GM19328 (cell line): ENCODE measurements around the gene LAPTM5.

Experiments used
- ATAC-seq: cut with Tn5 transposase; IDR thresholded peaks from one replicate; pipeline ENCODE4 v1.9.1; 2021; ENCODE audit warnings: mild to moderate bottlenecking, moderate library complexity; ENCODE audit not compliant: unreplicated experiment

LAPTM5 gene

DNA sequence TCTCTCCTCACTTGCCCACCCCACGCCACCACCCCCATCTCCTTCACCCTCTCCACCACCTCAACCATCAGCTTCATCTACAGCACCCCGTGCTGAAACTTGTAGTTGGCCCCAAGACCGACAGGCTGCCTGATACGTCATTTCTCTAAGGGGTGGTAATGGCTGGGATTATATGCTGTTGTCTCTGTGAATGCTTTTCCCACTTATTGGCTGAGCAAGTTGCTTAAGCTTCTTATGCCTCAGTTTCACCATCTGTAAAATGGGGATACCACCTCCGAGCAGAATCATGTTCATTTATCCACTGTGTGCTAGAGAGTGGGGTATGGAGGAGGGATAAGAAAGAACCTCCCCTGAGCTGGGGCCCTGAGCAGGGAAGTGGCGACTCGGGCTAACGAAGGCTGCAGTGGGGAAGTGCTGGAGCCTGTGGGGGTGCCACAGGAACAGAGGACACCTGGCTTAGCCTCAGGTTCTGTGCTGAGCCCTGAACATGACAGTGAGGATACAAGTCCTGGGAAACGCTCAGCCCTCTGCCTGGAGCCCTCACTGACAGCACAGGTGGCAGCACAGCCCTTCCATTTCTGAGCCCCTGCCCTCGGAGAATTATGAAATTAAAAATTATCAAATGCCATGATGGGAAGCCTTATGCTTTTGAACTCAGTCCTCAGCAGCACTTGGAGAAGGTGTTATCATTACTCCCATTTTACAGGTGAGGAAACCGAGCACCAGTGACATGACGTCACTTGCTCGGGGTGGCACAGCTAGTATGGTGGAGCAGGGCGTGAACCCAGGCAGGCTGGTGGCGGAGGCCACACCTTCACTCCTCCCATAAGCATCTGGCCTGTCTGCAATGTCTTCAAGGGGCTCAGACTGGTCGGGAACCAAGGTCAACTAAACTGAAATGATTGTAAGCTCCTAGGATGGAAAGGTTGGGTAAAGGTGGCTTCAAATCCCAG is 37.0 kb downstream of the LAPTM5 start:
- no peak for ATAC-seq

DNA sequence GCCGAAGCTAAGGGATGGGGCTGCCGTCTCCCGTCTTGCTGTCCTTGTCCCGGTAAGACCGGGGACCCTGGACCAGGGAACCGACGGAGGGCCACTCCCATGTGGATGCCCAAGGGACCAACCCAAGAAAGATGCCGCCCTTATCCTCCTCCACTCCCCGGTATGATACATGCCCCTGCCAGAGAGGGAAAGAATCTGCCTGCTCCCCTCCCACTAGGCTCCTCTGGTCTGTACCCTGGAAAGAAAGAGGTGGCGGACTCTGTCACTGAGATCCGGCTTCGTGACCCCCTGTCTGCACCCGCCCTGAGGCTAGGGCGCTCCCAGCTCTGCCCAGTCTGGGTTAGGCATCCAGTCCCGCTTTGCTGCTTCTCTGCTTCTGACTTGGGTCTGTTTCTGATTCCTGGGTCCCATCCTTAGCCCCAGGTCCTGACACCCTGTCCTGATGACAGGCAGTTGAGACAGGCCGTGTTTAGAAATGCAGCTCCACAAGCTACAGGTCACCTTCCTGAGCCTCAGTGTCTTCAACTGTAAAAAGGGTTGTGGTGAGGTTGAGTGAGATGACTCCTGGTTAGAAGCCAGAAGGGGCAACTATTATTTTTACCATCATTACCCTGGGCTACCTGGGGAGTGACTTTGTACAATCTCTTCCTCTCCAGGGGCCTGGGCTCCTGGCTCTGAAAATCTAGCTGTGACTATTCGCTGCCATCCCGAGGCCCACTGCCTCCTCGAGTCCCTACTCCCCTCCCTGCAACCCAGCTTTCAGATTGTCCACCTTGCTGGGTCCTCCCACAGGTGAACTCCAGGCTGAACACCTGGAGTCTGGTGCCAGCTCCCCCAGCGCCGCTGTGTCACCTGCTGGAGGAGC is 37.9 kb downstream of the LAPTM5 start:
- ATAC-seq: no peak

DNA sequence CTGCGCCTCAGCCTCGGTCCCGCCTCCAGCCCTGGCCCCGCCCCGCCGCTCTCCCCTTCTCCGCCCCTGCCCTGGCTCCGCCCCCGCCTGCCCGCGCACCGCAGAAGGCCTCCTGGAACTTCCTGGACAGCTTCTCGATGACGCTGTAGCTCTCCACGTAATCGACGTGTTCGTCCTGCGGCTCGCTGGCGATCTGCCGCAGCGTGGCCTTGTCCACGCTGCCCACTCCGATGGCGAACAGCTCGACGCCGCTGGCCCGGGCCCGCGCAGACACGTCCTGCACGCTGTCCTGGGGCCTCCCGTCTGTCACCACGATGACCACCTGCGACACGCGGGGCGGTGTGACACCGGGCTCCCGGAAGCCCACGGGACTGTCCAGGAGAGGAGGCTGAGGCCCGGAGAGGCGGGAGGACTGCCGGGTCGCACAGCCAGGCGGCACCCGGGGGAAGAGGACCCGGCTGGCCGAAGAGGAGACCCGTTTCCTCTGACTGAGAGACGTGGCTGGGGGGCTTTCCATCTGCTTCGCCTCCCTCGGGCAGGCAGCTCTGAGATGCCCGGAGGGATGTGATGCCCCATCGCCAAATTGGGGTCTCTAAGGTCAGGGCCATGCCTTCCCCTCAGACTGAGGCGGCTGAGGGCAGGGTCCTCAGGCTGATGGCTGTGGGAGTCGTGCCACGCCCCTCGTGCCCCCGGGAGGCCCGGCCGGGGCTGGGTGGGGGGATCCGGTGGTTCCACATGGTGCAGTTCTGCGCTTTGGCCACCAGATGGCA is 38.8 kb downstream of the LAPTM5 start:
- peak; percentile 61 for ATAC-seq

DNA sequence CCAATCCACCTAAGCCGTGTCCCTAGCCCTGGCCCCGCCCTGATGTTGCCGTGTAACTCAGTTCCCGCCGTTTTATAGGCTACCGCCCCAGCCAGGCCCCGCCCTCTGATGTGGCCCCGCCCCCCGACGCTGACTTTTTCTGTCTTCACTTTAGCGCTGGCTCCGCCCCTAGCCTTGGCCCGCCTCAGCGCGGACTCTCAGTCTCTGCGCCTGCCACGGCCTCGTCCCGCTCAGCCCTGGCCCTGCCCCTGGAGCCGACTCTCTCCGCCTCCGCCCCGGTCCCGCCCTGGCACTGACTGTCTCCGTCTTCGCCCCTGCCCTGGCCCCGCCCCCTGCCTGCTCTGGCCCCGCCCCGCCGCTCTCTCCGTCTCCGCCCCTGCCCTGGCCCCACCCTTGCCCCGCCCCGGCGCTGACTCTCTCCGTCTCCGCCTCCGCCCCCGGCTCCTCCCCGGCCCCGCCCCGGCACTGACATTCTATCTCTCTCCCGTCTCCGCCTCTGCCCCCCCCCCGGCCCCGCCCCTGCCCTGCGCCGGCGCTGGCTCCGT is 39.4 kb downstream of the LAPTM5 start:
- peak; percentile 81 for ATAC-seq

DNA sequence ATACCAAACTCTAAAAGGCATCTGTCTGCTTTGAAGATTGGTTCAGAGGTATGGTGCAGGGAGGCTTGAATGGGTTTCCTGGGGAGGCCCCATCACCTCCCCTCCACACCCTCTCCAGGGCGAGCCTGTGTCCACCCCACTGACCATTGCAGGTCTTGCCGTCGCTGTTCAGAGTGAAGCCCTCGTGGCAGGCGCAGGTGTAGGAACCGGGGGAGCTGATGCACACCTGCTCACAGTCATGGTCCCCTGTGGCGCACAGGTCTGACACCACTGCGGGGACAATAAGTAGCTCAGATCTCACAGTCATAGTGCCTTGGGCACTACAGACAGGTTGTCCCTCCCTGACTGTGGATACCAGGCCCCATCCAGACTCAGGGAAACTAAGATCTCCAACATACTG is 40.9 kb downstream of the LAPTM5 start:
- no peak for ATAC-seq

DNA sequence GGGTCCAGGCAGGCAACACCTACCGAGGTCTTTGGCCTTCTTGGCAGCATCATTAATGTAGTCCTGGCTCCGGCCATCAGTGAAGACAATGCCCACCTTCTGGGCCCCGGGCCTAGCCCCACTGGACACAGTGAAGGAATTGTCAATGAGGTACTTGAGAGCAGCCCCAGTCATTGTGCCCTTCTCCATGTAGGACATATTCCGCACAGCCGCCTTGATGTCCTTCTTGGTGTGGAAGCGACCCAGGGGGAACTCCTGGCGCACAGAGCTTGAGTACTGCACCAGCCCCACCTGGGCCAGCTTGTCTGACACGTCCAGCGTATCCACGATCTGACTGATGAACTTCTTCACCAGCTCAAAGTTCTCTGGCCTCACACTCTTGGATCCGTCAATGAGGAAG is 41.7 kb downstream of the LAPTM5 start:
- ATAC-seq: no peak

DNA sequence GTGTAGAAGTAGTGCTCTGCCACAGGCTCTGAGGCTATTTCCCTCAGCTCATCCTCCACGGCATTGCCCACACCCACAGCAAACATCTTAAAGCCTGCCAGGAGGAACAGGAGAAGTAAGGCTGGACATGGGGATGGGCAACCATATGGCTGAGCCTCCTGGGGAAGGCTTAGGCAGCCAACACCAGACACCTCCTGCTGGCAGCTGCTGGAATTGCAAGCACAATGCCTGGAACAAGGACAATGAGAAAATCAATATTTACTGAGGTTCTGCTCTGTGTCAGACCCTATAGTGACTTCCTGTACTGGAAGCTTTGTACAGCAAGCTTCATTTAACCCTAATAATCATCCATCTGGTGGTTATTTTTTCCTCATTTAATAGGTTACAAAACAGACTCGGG is 42.4 kb downstream of the LAPTM5 start:
- ATAC-seq: no peak

DNA sequence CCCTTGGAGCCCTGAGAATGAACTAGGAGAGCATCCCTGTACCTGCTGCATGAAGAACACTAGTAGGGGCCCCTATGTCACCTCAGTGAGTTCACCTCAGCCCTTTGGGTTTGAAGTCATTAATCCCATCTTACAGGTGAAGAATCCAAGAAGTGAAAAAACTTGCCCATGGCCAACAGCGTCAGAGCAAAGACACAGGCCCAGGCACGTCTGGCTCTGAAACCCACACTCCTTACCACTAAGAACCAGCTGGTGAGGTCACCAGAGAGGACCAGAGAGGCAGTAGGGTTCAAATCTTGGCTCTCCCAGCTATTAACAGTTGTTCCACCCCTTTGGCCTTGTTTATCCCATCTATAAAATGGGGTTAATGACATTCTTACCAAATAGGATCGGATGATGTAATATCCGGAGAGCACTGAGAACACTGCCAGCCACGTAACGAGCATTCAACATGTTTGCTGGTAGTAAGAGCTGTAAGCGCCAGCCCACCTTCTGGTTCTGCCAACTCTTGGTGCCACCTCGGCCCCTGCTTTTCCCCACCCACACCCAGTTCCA is 43.0 kb downstream of the LAPTM5 start:
- no peak for ATAC-seq

DNA sequence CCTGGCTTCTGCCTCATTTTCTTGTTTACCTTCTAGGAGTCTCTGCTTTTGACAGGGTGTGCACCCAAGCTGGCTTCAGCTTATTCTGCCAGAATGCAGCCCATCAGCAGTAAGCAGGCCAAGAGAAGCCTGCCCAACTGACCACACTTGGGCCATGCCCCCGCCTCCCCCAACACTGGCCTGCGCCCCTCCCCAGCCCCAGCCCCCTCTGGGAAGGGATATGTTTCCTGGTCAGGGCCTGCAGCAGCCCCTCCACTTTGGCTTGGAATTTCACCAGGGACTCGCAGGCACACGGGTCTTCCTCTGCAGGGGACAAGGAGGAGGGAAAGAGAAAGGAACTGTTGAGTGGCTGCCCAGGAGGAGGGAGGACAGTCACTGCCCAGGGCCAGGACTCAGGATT is 43.5 kb downstream of the LAPTM5 start:
- ATAC-seq: no peak

DNA sequence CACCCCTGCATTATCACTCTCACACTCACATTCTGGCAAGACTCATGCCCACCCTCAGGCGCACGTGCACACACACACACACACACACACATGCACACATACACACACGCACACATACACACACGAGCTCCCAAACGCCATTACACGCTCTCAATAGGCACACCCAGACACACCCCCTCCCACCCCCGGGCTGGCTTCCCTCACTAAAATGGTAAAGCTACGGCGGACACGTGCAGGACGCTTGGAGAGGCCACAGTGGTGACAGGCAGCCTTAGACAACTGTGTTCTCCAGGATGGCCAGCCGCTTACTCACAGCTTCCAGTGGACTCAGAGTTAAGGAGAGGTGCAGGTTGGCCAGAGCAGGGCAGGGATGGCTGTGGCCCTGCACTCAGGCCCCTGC is 44.3 kb downstream of the LAPTM5 start:
- no peak for ATAC-seq

DNA sequence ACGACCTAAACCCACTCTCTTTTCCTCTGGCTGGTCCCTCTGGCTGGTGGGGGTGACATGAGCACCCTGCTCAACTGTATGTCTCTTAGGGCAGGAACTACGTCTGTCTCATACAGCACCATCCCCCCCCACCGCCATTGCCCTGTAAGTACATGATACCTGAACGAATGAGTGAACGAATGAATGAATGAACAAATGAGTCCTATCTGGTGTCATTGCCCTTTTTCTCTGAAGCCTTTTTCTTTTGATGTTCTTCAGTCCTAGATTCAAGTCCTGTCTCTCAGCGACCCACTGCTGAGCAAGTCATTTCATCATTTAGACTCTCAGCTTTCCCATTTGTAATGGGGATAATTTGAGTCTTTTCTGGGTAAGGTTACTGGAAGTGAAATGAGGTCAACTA is 45.0 kb downstream of the LAPTM5 start:
- no peak for ATAC-seq

DNA sequence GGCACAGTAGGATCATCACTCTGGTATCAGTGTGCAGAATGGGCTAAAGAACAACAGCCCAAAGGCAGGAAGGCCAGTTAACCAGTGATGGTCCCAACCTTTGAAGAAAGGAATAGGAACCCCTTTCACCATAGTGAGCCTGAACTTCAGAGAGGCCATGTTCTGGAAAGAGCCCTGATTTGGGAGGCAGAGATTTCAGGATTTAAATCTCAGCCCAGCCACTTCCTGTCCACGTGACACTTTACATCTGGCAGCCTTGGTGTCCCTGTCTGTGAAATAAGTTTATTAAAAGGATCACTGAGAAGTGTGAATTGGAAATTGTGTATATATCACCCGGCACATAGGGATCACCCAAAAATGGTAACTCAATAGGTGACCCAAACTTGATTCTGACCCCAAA is 47.2 kb downstream of the LAPTM5 start:
- ATAC-seq: no peak

DNA sequence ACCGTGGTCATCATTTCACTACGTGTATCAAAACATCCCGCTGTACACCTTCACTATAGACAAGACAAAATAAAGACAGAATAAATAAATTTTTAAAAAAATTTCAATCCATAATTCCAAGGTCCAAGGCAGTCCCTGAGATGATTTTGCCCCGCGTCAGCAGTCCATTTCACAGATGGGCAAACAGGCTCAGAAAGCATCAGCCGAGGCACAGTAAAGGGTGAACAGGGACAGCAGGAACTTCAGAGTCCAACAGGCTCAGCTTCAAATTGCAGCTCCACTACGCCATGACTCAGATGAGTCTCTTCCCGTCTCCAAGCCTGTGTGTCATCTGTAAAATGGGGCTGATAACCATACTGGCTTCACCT is 49.2 kb downstream of the LAPTM5 start:
- no peak for ATAC-seq

DNA sequence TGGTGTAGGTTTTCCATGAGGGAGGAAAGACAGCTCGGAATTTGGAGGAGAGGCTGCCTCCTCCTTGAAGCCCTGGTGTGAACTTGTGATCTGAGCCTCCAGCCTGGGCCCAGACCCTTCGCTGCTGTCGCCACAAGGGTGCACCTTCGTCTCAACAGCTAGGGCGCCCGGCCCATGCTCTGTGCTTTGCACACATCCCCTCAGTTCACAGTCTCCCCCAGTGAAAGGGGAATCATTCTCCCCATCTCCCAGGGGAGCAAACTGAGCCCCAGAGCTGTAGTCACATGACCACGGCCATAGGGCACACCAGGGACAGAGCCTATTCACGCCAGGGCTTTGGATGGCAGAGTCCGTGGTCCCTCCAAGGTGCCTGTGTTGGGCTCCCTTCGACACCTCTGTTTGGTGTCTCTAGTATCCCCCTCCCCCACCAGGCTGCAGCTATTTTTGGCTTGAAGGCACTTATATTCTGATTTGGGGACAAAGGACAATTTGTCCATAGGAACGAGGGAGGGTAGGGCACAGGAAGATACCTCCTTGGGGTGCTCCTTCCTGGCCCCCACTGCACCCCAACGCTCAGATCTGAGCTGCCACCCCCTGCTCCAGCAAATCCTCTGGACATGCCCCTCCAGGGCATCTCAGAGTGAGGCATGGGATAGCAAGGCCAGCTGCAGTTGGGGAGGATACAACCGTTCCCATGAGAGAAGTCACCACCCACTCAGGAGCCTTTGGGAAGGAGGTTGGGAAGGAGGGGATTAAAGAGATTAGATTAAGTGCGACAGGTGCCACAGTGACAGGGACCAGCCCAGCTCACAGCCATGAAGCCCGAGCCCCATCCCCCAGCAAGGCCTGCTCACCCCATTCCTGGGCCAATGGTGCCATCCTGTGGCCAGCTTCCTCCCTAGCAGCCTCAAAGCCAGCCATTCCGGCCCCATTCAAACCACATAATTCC is 49.9 kb downstream of the LAPTM5 start:
- no peak for ATAC-seq

DNA sequence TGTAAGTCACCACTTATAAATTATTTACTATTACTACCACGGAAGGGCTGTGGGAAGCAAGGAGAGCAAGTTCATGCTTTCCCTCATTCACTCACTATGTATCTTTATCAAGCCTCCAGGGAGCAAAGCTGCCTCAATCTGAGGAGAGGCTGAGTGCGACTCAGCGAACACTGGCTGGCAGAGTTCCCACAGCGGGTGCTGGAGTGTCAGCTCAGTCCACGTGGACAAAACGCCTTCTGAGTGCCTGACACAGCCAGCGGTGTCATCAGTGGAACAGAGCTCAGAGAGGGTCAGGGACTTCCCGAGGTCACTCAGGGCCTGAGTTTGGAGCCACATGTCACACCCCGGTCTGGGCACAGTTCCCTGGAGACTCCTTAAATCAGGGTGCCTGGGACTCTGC is 51.0 kb downstream of the LAPTM5 start:
- no peak for ATAC-seq

DNA sequence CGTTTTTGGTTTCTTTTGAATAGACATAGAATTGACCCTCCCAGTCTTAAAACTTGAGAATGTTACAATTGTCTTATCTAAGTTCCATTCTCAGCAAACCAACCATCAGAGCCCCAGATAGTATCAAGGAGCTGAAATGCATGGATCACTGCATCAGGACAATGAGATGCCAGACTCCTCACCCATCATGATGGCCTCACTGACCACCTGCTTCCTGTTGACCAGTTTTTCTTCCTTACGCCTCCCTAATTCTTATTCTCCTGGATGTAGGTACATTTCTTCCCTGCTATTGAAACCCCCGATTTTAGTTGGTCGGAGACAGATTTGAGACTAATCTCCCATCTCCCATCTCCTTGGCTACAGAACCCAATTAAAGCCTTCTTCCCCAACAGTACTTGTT is 51.9 kb downstream of the LAPTM5 start:
- no peak for ATAC-seq

DNA sequence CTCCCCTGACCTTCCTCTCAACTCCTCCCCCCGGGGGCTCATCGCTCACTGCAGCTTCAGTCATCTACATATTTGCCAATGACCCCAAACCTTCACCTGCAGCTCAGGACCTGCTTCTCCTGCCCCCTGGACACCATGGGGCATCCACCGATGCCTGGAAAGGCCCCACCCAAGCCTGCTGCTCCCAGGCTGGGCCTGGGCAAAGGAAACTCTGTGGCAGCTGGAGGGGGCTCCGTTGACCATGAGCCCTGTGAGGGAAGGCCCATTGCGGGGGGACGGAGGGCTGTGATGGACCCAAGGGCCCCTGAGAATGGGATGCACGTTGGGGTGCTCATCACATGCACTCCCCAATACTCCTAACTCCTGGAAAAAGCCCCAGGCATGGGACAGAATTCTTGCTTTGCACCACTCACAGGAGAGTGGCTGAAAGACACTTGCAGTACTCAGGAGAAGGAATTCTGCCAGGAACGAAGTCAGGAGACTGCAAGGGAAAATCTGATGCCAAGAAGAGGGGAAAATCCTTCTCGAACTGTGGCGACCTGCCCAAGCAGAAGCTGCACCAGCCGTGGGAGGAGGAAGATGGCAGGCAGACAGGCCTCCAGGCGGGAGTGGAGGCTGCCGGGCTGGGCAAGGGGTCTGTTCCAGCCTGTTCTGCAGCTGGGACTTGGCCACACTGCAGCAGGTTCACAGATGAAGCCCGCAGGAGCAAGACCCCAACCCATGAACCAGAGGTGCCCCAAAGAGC is 52.6 kb downstream of the LAPTM5 start:
- ATAC-seq: no peak

DNA sequence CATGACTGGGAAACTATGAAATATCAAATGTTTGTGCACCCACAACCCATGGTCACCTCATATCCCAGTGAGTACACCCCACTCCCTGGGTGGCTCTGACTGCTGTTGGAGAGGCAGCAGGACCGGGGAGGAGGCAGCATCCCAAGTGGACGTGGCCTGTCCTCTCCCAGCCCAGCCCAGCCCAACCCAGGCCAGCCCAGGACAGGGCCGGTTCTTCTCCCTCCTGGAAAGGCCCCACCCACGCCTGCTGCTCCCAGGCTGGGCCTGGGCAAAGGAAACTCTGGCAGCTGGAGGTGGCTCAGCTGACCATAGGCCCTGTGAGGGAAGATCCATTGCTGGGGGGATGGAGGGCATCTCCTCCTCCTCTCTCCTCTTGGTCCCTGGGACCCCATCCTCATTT is 53.3 kb downstream of the LAPTM5 start:
- no peak for ATAC-seq

DNA sequence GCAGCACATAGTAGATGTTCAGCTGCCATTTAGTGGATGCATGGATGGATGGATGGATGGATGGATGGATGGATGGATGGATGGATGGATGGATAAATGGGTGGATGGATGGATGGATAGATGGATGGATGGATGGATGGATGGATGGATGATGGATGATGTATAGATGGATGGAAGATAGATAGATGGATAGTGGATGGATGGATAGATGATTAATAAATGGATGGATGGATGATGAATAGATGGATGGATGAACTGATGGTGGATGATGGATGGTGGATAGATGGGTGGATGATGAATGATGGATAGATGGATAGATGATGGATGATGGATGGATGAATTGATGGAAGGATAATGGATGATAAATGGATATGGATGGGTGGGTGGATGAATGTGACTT is 54.8 kb downstream of the LAPTM5 start:
- no peak for ATAC-seq
